HL-60/S4 treated with retinoic acid at 250 ng/mL for 4 days and 3 days (cell line): ENCODE data around the gene BTN2A1.
"Not testable (repeated sequence)": the region's sequence is repeated elsewhere in the genome, so short reads cannot be mapped to it uniquely, and the experiment has no call there.

ENCODE experiments used
- in situ Hi-C: fragments of 300-500 bp; cut with MboI; formaldehyde crosslinking; loops from 2 replicates; pipeline ENCODE4 v1.7.0; 2022; ENCODE audit warnings: low sequenced_read_pairs

The BTN2A1 gene

DNA sequence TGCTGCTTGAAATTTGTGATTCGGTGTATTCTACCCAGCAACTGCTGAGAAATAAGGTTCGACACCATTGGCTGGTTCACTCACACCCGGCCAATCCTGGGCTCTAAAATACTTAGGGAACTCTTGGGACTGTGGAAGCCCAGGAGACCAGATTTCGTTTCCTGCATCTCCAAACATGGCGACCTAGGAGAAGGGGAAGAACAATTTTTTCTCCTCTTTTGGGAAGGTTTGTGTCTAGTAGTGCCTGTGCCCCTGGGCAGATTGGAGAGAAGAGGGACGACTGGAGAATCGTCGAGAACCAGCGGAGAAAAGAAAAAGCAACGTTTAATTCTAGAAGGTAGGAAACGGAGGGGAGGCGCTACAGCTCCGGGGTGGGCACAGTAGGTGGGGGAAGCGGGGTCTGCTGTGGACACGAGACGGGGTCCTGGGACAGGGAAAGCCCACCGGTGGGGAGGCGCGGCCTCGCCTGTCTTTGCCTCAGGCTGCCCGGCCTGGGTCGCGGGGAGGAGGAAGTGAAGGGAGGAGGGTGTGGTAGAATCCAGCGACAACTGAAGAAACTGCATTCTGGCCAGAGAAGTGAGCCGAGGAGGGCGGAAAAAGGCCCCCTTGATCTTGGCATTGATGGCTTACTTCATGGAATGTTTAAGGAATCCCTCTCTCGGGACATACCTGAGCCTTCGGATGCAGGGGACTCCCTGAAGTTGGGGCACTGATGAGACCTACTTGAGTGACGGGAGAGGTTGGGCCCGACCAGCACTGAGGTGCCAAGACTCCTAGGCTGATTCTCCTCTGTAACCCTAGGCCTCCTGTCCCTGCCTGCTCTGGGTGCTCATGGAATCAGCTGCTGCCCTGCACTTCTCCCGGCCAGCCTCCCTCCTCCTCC, at the start of gene BTN2A1:
Gene BTN2A1 (plus strand): TSS at position 150 of the 883 bp plus-strand sequence. CDS start 682 bp downstream, at position 832.
- in situ Hi-C loops: no loop called here

DNA sequence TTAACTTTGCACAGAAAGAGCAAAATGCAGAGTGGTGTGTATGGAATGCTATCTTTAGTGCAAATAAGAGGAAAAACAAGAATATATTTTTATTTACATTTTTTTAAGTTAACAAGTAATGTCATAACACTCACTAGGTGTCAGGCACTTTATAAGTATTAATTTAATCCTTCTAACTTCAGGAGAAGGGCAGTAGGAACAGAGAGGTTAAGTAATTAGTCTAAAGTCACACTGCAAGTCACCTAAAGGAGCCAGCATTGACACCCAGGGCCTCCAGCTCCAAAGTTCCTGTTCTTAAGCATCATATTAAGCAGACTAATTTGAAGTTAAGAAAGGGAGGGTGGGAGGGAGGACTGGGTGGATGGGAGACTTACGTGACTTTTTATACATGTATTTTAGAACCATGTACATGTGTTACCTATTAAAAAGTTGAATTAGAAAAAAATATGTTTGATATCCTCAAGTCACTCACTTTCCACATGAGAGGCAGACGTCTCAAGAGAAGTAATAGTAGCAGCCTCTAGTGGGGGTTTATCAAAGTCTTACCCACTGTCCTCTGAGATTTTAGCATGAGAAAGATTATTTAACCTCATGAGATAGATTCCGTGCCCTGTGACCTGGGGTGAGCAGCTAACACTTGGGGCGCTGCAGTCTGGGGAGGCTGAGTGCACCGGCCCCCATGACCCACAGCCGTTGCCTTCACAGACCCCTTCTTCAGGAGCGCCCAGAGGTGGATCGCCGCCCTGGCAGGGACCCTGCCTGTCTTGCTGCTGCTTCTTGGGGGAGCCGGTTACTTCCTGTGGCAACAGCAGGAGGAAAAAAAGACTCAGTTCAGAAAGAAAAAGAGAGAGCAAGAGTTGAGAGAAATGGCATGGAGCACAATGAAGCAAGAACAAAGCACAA, 48.7 kb upstream of the BTN2A1 start:
- in situ Hi-C loops: no loop called here

DNA sequence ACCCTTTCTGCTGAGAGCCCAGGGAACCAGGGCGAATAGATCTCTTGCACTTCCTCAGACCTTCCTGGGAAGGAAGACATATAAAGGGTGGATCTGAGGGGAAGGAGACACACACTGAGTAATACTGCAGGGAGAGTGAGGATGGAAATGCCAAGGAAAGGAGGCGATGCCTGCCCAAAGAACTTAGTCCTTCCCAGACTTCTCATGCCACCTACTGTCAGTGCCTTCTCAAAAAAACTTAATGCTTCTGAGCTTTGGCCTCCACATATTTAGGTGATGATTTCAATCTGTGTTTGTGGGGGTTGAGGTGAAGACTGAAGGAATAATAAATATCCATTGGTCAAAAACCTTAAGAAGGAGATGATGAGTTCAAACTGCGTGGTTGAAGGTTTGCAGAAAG, 46.0 kb upstream of the BTN2A1 start:
- in situ Hi-C loops: no loop called here

DNA sequence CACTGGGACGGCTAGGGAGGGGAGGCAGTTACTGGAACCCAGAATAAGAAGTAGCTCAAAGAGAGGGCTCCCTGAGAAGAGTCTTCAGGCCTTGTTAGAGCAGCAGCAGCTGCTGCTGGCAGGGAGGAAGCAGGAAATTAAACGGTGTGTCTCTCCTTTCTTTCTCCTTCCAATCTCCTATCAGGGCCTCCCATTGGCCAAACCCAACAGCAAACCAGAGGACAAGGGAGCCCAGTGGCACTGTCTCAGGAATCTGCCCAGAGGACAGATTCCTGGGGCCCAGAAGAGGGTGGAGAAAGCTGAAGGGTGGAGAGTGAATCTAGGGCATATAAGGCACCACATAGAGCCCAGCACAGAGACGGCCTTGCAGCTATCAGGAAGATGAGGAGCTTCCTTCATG, 45.5 kb upstream of the BTN2A1 start:
- in situ Hi-C loops: no loop called here

DNA sequence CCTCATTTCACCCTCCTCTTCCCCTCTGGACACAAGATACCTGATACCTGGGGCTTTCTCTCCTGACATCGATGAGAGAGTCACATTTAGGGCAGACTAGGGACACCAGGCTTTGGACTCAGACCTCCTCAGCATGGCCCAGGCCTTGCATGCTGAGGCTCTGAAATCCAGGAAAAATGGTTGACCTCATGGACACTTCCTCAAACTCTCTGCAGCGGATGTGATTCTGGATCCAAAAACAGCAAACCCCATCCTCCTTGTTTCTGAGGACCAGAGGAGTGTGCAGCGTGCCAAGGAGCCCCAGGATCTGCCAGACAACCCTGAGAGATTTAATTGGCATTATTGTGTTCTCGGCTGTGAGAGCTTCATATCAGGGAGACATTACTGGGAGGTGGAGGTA, 44.8 kb upstream of the BTN2A1 start:
- in situ Hi-C loops: no loop called here

DNA sequence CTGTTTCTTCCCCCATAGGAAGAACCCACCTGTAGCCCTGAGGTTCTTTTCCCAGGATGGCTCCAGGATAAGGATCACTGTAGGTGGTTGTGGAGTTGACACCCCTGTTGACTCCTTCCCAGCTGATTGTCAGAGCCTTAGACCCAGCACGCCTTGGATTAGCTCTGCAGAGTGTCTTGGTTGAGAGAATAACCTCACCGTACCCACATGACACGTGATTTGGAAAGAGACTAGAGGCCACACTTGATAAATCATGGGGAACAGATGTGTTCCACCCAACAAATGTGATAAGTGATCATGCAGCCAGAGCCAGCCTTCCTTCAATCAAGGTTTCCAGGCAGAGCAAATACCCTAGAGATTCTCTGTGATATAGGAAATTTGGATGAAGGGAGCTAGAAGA, 43.5 kb upstream of the BTN2A1 start:
- in situ Hi-C loops: no loop called here

DNA sequence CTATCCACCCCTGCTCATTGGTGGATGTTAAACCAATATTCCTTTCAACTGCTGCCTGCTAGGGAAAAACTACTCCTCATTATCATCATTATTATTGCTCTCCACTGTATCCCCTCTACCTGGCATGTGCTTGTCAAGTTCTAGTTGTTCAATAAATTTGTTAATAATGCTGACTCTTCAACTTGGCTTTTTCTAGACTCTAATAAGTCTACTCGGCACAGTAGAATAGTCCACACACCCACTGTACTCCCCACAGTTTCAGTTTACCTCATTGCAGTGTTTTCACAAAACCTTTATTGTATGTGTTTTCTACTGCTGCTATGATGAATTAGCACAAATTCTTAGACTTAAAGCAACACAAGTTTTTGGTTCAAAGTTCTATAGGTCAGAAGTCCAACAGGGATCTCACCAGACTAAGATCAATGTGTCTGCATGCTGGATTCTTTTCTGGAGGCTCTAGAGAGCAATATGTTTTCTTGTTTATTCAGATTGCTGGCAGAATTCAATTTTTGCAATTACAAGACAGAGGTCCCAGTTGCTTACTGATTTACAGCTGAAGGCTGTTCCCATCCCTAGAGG, 42.6 kb upstream of the BTN2A1 start:
- in situ Hi-C loops: no loop called here

DNA sequence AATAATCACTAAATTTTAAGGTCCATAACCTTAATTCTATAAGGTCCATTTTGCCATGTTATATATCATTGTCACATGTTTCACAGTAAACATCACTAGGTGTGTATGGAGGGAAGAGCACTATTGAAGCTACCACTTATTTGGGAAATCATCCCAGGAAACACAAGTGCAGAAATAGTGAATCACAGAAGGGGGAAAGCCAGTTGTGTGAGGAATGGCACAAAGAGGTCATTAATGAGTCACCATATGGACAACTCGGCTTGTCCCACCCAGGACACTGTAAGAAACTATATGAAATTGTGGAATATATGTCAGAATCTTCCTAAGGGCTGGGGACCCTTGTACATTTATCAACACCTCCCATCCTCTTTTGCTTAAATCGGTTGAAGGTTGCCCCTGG, 42.0 kb upstream of the BTN2A1 start:
- in situ Hi-C loops: no loop called here

DNA sequence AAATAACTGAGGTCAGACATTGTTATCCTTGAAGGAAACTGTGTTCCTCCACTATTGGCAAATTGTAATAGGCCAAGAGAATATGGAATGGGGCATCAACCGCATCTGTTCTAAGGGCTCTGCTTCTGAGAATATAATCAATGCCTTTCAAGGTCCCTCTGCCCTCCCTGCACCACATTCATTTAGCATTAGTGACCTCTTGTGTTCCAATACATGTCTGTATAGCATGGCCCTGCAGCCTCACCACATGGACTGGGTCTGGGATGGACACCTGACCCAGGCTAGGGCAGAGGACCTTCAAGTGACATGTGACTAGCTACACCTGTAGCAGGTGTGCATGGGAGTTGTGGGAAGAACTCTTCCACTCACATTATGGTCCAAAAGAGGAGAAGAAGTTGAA, 41.5 kb upstream of the BTN2A1 start:
- in situ Hi-C loops: no loop called here

DNA sequence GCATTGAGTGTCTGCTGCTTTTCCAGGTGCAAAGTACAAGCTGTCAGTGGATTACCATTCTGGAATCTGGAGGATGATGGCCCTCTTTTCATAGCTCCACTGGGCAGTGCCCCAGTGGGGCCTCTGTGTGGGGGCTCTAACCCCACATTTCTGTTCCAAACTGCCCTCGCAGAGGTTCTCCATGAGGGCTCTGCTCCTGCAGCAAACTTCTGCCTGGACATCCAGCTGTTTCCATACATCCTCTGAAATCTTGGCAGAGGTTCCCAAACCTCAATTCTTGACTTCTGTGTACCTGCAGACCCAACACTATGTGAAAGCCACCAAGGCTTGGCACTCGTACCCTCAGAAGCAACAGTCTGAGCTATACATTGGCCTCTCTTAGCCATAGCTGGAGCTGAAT, 39.7 kb upstream of the BTN2A1 start:
- in situ Hi-C loops: not testable (repeated sequence)

DNA sequence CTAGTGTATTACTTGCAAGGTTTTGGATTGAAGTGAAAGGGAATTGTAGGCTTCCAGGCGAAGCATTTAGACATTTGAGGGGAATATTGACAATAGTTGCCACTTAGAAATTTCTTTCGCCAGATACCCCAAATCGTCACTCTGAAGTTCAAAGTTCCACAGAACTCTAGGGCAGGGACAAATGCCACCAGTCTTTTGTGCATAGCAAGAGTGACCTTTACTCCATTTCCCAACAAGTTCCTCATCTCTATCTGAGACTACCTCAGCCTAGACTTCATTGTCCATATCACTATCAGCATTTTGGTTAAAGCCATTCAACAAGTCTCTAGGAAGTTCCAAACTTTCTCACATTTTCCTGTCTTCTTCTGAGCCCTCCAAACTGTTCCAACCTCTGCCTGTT, 39.0 kb upstream of the BTN2A1 start:
- in situ Hi-C loops: not testable (repeated sequence)

DNA sequence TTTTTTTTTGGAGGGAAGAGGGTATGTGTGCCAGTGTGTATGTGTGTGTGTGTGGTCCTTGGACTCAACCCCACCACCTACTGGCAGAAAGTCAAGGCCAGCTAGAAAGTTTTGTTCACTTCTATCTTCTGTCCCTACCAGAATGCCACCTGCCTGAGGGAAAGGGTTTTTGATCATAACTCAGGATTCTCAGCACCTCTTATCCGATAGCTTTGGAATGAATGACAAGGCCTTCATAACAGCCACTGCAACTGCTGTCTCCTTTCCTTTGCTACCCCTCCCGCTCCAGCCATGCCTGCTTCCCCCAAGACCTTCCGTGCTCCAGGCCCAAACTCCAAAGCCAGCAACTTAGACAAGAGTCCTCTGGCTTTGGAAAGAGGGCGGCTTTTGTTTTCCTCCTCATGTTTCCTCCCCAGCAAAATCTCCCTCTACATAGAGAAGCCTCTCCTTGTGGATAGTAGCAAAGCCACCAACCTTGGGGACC, 37.0 kb upstream of the BTN2A1 start:
- in situ Hi-C loops: no loop called here

DNA sequence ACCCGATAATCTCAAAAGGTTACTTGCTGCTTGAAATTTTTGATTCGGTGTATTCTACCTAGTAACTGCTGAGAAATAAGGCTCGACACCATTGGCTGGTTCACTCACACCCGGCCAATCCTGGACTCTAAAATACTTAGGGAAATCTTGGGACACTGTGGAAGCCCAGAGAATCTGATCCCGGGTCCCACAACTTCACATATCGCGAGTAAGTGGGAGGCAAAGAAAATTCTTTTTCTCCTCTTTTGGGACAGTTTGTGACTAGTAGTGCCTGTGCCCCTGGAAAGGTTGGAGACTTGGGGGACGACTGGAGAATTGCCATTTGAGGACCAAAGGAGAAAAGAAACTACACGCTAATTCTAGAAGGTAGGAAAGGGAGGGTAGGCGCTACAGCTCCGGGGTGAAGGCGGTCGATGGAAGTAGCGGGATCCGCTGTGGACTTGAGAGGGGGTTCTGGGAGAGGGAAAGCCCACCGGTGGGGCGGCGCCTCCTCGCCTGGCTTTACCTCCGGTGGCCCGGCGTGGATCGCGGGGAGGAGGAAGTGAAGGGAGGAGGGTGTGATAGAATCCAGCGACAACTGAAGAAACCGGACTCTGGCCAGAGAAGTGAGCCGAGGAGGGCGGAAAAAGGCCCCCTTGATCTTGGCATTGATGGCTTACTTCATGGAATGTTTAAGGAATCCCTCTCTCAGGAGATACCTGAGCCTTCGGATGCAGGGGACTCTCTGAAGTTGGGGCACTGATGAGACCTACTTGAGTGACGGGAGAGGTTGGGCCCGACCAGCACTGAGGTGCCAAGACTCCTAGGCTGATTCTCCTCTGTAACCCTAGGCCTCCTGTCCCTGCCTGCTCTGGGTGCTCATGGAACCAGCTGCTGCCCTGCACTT, 36.3 kb upstream of the BTN2A1 start:
- in situ Hi-C loops: no loop called here

DNA sequence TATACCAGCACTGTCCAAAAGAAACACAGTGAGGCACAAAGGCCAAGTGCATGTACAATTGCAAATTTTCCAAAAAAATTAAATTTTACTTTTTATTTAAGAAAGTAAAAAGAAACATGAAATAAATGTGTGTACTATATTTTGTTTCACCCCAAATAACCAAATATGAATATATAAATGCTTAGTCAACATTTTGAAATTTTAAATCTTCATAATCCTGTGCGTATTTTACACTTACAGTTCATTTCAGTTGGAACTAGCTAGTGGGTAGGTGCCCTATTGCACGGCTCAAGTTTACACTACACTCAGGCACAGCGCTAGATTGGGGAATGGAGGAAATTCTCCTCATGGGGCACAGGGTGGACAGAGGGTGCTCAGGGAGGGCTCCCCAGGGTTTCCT, 35.4 kb upstream of the BTN2A1 start:
- in situ Hi-C loops: no loop called here

DNA sequence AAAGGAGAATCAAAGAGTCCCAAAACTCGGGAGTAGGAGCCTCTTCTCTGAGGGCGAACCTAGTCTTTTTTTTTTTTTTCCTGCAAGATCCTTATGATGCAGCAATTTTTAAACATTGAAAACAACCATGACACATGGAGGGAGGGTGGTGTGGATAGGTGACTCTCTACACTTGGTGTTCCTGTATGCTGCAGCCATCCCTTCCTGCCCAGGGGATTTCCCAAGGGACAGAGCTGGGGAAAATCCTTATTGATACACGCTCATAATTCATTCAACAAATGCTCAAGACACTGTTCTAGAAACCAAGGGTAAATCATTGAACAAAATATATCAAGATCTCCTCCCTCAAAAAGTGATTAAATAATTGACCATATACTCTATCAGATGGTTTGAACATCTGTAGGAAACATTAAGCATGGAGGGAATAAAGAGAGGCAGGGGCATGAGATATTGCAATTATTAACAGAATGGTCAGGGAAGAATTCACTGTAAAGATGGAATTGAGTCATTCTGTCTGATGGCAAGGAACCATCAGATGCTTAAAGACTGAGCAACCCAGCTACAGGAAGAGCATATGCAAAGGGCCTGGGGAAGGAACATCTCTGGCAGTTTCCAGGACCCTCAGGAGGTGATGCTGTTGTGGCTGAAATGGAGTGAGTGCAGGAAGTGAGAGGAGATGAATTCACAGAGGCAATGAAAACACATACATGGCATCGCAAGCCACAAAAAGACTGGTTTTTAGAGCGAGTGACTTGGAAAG, 30.9 kb upstream of the BTN2A1 start:
- in situ Hi-C loops: no loop called here

DNA sequence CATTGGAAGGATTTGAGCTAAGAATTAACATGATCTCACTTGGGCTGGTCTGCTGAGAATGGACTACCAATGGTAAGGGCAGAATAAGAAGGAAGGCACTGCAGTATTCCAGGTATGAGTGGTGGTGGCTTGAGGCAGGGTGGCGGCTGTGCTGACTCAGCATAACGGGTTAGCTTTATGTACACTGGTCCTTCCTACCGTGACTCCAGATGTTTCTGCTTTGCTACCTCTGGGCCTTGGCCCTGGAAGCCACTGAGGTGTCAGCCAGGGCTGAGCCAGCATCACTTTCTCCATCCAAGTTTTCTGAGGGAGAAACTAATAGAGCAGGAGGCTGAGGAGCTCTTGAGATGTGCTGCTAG, 30.3 kb upstream of the BTN2A1 start:
- in situ Hi-C loops: no loop called here

DNA sequence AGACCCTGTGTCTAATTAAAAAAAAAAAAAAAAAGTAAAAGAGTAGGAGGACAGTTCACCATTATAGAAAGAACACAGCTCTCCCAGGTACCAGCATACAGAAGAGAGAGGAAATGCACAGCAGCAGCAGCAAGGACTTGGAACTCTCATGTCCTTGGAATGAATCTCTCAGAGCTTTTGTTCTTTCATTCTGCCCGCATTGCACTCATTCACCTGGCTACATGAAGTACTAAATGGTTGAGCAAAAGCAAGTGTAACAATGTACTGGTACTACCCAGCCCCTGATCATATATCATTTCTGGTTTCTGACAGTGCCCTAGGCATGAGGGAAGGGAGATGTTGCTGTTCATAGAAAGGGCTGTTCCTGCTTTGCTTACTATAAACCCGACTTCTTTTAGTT, 29.5 kb upstream of the BTN2A1 start:
- in situ Hi-C loops: no loop called here

DNA sequence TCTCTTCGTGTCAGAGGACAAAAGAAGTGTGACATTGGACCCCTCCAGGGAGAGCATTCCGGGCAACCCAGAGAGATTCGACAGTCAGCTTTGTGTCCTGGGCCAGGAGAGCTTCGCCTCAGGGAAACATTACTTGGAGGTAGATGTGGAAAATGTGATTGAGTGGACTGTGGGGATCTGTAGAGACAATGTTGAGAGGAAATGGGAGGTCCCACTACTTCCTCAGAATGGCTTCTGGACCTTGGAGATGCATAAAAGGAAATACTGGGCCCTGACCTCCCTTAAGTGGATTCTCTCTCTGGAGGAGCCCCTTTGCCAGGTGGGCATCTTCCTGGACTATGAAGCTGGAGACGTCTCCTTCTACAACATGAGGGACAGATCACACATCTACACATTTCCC, 27.0 kb upstream of the BTN2A1 start:
- in situ Hi-C loops: no loop called here

DNA sequence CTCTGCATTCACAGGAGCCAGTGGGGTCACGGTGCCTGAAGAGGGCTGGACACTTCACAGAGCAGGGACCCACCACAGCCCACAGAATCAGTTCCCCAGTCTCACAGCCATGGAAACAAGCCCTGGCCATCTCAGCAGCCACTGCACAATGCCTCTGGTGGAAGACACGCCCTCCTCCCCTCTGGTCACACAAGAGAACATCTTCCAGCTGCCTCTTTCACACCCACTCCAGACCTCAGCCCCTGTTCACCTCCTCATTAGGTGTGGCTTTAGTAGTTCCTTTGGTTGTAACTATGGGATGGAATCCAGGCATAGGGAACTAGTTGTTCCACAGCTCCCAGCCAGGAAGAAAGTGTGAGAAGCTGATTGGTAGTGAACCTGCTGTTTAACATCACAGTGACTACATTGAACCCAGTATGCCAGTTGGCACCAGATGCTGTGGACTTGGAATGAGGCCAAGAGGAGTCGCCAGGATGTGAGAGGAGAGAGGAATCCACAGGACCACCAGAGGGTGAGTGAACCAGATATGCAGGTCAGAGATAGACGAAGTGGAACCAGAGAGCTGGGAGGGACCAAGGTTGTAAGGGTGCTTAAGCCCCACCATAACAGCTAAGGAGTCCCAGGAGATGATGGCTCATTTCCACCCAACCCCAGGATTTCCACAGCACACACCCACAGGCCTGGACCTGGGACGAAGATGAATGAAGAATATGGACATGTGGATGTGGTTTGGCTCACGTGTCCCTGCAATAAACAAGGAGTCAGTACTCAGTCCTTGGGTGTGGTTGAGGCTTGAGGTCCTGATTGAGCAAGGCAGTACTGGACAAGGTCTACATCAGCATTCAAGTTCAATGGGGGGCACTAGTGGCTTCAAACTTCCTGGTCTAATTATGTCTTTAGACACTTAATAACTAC, 26.2 kb upstream of the BTN2A1 start:
- in situ Hi-C loops: no loop called here
